Upper lobe of left lung (tissue), 4 donors: ENCODE measurements around the gene SLC5A11.

ENCODE experiments used
- EP300 ChIP-seq, 4 donors: sonication (generic); formaldehyde crosslinking; IDR thresholded peaks; one replicate each; pipeline ENCODE4 v1.5.1; 2017; ENCODE audit warnings: antibody characterized with exemption in 4 of 4, control low read depth in 2 of 4
- POLR2A ChIP-seq, 4 donors: fragments of 450-650 bp; IDR thresholded peaks; one replicate each; pipeline ENCODE4 v1.5.1; 2016 to 2017; ENCODE audit warnings: antibody characterized with exemption in 4 of 4, mild to moderate bottlenecking in 2 of 4
- POLR2AphosphoS5 ChIP-seq, 2 donors: sonication (generic); formaldehyde crosslinking; IDR thresholded peaks; one replicate each; pipeline ENCODE4 v1.5.1; 2017; ENCODE audit warnings: antibody characterized with exemption in 2 of 2
- TF ChIP-seq, protein P1 (sequence below), 6 experiments: fragments of 450-650 bp in 4 of 6; fragments of 200-600 bp in 2 of 6; sonication (generic) in 2 of 6; IDR thresholded peaks; one replicate each; pipeline ENCODE4 v1.5.1; 2016 to 2019; ENCODE audit warnings: antibody characterized with exemption in 6 of 6

DNA sequence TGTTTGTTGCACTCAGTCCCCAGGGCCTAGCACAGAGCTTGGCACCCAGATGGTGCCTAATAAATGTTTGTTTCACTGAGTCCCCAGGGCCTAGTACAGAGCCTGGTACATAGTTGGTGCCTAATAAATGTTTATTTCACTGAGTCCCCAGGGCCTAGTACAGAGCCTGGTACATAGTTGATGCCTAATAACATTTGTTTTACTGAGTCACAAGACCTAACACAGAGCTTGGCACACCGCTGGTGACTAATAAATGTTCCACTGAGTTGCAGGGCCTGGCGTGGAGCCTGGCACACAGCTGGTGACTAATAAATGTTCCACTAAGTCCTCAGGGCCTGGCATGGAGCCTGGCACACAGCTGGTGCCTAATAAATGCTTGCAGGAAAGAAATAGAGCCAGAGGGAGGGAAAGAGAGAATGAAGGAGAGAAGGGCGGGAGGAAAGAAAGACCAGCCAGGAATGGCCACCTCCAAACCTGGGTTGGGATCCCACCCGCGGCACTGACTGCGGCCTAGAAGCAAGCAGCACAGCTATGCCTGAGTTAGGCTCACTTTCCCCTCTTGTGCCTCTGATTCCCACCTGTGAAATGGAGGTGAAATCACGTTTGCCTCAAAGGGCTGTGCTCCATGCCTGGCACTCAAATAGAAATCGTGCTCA lies 7.5 kb downstream of the SLC5A11 start:
- TF ChIP-seq, protein P1, sequence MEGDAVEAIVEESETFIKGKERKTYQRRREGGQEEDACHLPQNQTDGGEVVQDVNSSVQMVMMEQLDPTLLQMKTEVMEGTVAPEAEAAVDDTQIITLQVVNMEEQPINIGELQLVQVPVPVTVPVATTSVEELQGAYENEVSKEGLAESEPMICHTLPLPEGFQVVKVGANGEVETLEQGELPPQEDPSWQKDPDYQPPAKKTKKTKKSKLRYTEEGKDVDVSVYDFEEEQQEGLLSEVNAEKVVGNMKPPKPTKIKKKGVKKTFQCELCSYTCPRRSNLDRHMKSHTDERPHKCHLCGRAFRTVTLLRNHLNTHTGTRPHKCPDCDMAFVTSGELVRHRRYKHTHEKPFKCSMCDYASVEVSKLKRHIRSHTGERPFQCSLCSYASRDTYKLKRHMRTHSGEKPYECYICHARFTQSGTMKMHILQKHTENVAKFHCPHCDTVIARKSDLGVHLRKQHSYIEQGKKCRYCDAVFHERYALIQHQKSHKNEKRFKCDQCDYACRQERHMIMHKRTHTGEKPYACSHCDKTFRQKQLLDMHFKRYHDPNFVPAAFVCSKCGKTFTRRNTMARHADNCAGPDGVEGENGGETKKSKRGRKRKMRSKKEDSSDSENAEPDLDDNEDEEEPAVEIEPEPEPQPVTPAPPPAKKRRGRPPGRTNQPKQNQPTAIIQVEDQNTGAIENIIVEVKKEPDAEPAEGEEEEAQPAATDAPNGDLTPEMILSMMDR (IDR thresholded peaks at IDR 0.05), result no peak
- TF ChIP-seq EP300 (IDR thresholded peaks at IDR 0.05), result no peak
- TF ChIP-seq POLR2A (IDR thresholded peaks at IDR 0.05), result no peak
- no peak for TF ChIP-seq POLR2AphosphoS5 (IDR thresholded peaks at IDR 0.05)
